GM19468 (cell line): ENCODE measurements around the gene SPIRE2.
"Not testable (repeated sequence)": the region's sequence is repeated elsewhere in the genome, so short reads cannot be mapped to it uniquely, and the experiment has no call there.

Experiments used
- ATAC-seq: cut with Tn5 transposase; IDR thresholded peaks from one replicate; pipeline ENCODE4 v1.9.1; 2021; ENCODE audit warnings: mild to moderate bottlenecking, moderate library complexity, moderate number of reproducible peaks; ENCODE audit not compliant: unreplicated experiment; ENCODE audit errors: extremely low read depth

Gene SPIRE2, protein sequence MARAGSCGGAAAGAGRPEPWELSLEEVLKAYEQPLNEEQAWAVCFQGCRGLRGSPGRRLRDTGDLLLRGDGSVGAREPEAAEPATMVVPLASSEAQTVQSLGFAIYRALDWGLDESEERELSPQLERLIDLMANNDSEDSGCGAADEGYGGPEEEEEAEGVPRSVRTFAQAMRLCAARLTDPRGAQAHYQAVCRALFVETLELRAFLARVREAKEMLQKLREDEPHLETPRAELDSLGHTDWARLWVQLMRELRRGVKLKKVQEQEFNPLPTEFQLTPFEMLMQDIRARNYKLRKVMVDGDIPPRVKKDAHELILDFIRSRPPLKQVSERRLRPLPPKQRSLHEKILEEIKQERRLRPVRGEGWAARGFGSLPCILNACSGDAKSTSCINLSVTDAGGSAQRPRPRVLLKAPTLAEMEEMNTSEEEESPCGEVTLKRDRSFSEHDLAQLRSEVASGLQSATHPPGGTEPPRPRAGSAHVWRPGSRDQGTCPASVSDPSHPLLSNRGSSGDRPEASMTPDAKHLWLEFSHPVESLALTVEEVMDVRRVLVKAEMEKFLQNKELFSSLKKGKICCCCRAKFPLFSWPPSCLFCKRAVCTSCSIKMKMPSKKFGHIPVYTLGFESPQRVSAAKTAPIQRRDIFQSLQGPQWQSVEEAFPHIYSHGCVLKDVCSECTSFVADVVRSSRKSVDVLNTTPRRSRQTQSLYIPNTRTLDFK

DNA sequence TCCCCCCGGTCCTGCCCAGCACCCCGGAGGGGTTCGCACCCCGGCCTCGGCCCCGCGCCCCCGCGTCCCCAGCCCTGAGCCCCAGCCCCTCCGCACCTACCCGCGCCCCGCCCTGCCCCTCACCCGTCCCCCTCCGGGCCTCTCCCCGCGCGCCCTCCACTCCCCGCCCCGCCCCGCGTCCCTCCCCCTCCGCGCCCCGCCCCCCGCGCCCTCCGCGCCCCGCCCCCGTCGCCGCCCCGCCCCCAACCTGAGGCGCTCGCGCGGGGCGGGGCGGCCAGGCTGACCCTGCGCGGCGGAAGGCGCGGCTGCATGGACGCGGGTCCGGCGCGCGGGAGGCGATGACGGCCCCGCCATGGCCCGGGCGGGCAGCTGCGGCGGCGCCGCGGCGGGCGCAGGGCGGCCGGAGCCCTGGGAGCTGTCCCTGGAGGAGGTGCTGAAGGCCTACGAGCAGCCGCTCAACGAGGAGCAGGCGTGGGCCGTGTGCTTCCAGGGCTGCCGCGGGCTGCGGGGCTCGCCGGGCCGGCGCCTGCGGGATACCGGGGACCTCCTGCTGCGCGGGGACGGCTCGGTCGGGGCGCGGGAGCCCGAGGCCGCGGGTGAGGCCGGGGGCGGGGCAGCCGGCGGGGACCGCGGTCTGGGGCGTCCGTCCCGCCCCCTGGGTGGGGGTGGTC lies at the start of gene SPIRE2:
TSS of gene SPIRE2 (plus strand) at position 277 of the 671 bp plus-strand sequence. CDS start at position 353, 76 bp downstream.
- ATAC-seq = no peak

DNA sequence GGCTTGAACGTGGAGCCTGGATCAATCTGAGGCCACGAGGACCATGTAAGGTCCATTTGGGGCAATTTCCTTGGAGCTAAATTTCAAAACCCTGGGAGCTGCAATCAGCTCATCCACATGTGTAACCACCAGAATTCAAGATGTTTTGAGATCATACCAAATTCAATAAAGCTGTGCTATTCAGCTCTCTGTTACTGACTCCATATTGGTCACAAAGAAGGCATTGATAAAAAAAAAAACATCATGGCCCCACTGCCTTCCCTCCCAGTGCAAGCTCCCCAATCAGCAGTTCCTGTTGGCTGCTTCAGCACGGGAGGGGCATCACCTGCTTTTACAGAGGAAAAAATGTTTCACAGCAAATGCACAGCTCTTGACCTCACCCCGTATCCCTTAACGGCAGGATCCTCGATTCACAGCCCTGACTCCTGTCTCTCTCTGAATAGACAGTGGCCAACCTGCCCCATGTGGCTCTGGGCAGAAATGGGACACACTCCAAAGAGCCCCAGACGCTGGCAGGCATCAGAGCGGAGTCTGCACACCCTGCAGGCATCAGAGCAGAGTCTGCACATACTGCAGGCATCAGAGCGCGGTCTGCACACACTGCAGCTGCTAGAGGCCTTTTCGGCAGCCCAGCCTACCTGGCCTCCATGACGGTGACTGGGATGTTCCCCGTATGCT lies 48.9 kb upstream of the SPIRE2 start:
- ATAC-seq = no peak

DNA sequence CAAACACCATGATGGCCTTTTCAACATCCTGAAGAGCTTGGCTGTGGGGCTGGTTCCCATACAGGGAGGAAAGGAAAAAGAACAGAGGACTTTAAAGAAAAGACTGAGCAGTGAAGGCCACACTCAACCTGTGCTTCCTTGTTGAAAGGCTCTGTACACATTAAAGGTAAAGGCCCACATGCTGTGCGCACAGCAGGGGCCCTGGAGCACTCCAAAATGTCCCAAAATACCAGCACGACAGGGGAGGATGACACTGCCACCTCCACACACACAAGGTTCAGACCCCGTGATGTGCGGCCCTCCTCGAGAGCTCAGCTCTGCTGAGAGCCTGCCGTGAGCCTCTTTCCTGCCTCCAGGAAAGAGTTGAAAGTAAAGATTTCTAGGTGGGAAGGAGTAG lies 48.4 kb upstream of the SPIRE2 start:
- ATAC-seq = no peak

DNA sequence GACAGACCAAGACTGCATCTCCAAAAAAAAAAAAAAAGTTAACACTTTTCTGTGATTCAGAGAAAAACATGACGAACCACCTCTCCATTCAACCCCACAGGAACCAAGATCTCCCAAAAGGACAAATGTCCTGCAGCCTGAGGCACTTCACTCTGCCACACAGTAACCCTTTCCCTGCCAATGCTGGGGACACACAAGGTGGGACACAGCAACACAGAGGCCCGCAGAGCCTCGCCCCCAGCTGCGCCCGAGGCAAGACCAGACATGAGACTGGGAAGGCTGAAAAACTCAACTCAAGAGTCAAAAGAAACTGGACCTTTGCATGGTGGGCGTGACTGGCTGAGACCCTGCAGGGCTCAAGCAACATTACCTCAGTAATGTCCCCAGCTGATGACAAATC lies 45.8 kb upstream of the SPIRE2 start:
- ATAC-seq = no peak

DNA sequence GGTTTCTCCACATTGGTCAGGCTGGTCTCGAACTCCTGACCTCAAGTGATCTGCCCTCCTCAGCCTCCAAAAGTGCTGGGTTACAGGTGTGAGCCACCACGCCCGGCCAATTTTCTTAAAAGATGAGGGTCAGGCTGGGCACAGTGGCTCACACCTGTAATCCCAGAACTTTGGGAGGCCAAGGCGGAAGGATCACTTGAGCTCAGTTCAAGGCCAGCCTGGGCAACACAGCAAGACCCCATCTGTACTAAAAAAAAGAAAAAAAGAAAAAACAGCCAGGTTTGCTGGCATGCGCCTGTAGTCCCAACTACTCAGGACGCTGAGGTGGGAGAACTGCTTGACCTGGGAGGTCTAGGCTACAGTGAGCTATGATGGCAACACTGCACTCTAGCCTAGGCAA lies 44.3 kb upstream of the SPIRE2 start:
- not testable (repeated sequence) for ATAC-seq

DNA sequence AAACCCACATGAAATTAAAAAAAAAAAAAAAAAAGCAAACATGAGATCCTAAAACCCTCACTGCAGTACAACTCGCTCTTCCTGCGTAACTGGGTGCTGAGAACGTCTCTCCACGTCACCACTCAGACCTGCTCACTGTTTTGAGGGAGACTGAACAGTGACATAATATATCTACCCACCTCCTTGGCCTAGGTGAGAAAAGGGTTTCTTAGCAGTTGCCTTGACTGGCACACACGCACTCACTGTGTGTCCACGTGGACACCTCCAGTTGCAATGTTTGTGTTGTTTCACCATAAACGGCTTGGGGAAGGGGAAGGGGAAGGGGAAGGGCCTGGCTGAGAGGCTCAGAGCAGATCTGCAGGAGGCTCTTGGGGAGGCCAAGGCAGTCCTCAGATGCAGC lies 43.9 kb upstream of the SPIRE2 start:
- ATAC-seq = no peak

DNA sequence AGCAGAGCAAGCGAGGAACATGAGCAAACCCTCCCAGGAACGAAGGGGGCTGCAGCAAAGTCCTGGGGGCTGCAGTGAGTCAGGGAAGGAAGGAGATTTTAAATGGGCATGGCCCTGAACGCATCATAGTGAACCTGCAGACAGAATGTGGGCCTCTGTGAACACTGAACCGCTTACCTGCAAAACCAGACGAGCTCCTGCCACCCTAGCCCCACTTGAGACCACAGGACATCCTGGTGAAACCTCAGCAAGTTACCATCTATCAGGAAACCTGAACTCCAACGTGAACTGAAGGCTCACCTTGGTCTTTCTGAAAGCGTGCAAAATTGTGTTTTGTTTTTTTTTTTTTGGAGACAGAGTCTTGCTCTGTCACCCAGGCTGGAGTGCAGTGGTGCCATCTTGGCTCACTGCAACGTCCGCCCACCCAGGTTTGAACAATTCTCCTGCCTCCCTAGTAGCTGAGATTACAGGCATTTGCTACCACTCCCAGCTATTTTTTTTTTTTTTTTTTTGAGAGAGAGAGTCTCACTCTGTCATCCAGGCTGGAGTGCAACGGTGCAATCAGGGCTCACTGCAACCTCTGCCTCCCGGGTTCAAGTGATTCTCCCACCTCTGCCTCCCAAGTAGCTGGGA lies 42.6 kb upstream of the SPIRE2 start:
- no peak for ATAC-seq

DNA sequence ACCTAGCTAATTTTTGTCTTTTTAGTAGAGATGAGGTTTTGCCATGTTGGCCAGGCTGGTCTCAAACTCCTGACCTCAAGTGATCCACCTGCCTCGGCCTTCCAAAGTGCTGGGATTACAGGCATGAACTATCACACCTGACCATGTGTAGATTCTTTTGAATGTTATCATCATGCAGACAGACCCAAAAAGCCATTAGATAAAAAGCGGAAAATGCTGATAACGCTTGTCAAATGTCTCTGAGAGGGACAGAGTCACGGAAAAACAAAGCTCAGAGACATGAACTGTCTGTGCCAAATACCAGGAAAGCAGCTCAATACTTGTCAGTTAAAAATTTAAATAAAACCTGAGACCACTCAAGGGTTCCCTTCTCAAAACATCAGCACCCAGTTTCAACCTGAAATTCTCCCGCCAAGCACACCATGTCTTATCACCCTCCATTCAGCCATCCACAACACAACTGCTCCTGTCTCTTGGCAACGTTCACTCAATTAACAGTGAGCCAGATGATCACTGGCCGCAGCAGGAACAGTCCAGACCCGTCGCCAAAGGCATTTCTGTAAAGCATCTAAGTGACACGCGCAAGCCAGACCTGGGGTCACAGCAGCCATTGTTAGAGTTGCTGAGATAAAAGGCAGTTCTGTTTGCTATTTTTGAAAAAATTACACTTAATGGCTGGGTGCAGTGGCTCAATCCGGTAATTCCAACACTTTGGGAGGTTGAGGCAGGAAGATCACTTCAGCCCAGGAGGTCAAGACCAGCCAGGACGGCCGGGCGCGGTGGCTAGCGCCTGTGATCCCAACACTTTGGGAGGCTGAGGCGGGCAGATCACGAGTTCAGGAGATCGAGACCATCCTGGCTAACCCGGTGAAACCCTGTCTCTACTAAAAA lies 41.6 kb upstream of the SPIRE2 start:
- ATAC-seq = no peak

DNA sequence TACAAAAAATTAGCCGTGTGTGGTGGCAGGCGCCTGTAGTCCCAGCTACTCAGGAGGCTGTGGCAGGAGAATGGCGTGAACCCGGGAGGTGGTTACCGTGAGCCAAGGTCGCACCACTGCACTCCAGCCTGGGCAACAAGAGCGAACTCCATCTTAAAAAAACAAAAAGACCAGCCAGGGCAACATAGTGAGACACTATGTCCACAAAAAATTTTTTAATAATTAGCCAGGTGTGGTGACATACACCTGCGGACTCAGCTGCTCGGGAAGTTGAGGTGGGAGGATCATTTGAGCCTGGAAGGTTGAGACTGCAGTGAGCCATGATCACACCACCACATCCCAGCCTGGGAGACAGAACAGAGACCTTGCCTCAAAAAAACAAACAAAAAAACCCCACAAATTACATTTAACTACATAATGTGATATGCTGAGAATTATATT lies 40.9 kb upstream of the SPIRE2 start:
- ATAC-seq = no peak

DNA sequence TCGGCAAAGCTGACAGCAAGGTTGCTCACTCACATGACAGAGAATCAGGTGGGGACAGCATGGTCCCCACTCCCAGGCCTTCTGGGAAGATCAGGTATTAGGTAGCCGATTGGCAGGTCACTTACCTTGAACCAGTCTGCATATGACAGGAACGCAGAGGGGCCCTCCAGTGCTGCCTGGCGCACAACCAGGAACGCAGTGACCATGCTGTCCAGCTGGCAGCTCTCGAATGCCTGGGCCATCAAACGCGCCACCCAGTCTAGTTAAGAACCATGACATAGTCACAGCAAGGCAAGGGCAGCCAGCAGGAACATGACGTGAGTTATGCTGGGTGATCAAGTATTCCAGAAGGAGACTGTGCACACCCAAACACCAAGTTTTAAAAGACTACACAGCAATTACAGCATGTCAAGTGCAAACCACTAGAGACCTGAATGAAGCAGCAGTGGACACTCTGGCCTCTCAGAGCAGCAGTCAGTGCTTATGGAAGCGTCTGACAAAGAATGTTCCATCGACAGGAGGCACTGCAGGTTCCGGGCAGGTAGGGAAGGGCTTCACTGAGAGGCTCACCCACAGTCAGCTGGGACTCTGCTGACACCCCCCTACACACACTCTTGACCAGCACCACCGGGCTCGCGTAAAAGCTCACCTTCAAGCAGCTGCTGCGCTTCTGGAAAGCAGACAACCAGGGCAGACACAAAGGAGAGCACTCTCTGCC lies 36.8 kb upstream of the SPIRE2 start:
- ATAC-seq = no peak

DNA sequence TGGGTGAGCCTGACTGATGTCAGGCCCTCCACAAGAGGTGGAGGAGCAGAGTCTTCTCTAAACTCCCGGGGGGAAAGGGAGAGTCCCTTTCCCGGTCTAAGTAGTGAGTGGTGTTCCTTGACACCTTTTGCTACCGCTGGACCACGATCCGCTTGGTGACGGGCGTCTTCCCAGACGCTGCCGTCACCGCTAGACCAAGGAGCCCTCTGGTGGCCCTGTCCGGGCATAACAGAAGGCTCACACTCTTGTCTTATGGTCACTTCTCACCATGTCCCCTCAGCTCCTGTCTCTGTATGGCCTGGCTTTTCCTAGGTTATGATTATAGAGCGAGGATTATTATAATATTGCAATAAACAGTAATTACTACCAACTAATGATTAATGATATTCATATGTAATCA lies 35.2 kb upstream of the SPIRE2 start:
- ATAC-seq = not testable (repeated sequence)

DNA sequence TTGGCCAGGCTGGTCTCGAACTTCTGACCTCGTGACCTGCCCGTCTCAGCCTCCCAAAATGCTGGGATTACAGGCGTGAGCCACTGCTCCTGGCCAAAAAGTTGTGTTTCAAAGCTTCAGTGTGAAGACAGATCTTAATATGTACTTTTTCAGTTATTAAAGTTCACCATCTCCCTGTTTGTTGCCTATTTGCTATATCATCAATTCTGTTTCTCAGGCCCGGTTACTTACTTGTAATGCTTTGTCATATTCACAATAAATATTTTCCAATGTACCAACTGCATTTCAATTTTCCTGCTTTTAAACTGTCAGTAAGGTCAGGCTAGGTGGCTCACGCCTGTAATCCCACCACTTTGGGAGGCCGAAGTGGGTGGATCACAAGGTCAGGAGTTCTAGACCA lies 34.3 kb upstream of the SPIRE2 start:
- ATAC-seq = no peak

DNA sequence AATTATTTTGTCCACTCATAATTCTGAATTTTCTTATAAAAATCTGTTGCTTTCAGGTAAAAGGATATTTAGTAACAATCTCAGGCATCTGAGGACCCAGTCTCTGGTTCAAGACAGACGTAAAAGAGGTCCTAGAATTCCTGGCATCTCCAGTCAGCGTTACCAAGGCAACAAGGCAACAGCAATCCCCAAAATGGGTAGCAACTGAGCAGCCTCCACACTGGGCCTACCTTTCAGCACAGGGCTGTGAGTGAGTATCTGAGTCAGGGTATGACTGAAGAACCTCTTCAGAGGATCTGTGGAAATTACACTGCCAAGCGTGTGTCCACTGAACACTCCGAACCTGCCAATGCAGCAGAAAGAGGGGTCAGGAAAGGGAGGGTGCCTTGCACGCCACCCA lies 32.6 kb upstream of the SPIRE2 start:
- no peak for ATAC-seq

DNA sequence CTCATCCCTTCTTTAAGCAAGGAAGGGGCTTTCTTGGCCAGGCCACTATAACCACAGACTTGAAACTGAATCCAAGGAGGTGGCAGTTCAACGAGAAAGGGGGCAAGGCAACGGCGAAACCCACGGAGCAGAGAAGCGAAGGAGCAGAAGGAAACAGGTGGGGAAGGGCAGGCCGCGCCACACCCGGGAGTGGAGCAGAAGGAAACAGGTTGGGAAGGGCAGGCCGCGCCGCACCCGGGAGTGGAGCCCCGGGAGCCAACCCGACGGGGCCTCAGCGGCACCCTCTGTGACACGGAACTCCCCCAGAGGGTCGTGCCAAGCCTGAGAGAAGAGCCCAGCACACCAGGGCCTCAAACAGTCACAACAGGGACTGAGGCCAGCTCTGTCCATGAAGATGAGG lies 32.2 kb upstream of the SPIRE2 start:
- ATAC-seq = no peak

DNA sequence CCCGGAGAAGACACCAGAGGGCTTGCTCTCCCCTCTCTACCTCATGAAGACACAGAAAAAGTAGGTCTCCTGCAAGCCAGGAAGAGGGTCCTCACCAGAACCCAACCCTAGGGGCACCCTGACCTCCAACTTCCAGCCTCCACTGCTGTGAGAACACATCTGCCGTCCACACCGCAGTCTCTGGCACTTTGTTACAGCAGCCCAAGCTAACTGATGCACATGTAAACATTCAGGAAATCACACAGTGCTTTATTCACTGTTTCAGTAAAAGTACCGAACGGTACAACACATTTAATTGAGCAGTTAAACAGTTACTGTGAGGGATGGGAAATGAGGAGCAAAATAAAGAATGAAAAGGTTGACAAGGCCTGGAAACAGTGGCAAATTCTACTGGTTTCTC lies 30.1 kb upstream of the SPIRE2 start:
- ATAC-seq = no peak

DNA sequence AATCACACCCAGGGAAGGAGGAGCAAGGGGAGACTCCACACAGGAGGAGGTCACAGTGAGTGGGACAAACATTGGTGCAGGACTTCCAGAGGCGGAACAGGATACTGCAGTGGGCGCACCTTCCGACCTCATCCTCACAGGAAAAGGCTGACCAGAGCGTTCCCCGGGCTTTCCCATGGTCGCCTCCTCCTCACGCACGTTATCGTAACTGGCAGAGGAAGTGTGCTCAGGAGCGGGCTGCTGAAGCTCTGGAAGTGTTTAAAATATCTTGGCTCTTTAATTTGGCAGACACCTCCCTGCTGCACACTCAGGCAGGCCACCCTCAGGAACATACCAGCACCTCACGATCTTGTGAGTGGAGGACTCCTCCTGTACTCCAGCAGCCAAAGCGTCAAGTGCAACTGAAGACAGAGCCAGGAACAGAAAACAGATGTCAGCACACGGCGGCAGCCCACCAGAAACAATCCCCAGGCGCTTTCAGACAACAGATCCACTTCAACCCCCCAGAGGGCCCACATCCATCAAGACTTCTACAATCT lies 29.4 kb upstream of the SPIRE2 start:
- no peak for ATAC-seq

DNA sequence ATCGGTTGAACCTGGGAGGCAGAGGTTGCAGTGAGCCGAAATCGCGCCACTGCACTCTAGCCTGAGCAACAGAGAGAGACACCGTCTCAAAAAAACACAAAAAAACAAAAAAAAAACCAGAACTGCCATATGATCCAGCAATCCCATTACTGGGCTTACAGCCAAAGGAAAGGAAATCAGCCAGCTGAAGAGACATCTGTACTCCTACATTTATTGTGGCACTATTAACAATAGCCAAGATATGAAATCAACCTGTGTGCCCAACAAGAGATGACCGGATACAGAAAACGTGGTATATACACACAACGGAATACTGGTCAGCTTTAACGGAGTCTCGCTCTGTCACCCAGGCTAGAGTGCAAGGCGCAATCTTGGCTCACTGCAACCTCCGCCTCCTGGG lies 26.5 kb upstream of the SPIRE2 start:
- ATAC-seq = no peak
